ENCODE results near the gene DNAJC8.

DNAJC8 gene

GRCh38 chr1:28239004-28239403 is 6.2 kb upstream of the DNAJC8 start:
- CTCF ChIA-PET, result interaction anchor here (0.6 to 2.9 kb wide), 4 partner anchors 8 to 278 kb away, joined by 3 to 14 read pairs (median 4); no protein-coding TSS in a partner anchor
- POLR2A ChIA-PET, result no interaction called here

GRCh38 chr1:28236656-28237322 is 4.0 kb upstream of the DNAJC8 start:
- CTCF ChIA-PET, result interaction anchor here (0.7 to 2.9 kb wide), 4 partner anchors 9 to 640 kb away, joined by 3 to 14 read pairs (median 6); no protein-coding TSS in a partner anchor
- H3K4me3 ChIP-seq (ENCODE audit: low read depth, low read length), result peak overlapping the region; percentile 77
- H3K36me3 ChIP-seq (ENCODE audit: control insufficient read depth in 2 of 2, insufficient read depth in 1 of 2, low read length in 2 of 2), result peaks cover 0 to 28% of the 10 kb centered on the region in 2 experiments; a peak in 1 of 3 replicates
- 0 out of 2 replicates have a peak, but pooled peaks cover 3% of the 10 kb centered on the region for H3K4me1 ChIP-seq (ENCODE audit: control insufficient read depth, insufficient read depth, low read length)
- no peaks in the 10 kb centered on the region for H3K9me3 ChIP-seq (ENCODE audit: control insufficient read depth, insufficient read depth, low read depth, low read length)
- TF ChIP-seq ZNF239 (tag by site-specific recombination; IDR thresholded peaks at IDR 0.05) (no peak), ZNF449 (tag by site-specific recombination; IDR thresholded peaks at IDR 0.05) (peak; percentile 96), PRDM10 (tag by site-specific recombination; IDR thresholded peaks at IDR 0.05) (peak; percentile 87), ZNF398 (tag by site-specific recombination; IDR thresholded peaks at IDR 0.05) (no peak), KLF16 (tag by site-specific recombination; IDR thresholded peaks at IDR 0.05) (0 out of 2 replicates have a peak, but pooled peaks have one; percentile 1), PRDM4 (tag by site-specific recombination; IDR thresholded peaks at IDR 0.05) (peak; percentile 79), ATF2 (tag by site-specific recombination; IDR thresholded peaks at IDR 0.05; ENCODE audit: low read depth) (no peak), ZSCAN16 (tag by site-specific recombination; IDR thresholded peaks at IDR 0.05) (no peak), ZNF600 (tag by site-specific recombination; IDR thresholded peaks at IDR 0.05) (peak; percentile 36; the same call in 1 of the 2 replicates), ZNF302 (tag by site-specific recombination; IDR thresholded peaks at IDR 0.05; ENCODE audit: low read depth) (no peak), SCRT2 (tag by site-specific recombination; IDR thresholded peaks at IDR 0.05) (peak; percentile 86), ZNF10 (tag by site-specific recombination; IDR thresholded peaks at IDR 0.05) (peak; percentile 72; the same call in 1 of the 2 replicates), ZNF76 (tag by site-specific recombination; IDR thresholded peaks at IDR 0.05; ENCODE audit: borderline replicate concordance, low read depth) (0 out of 2 replicates have a peak, but pooled peaks have one; percentile 11), SCRT1 (tag by site-specific recombination; IDR thresholded peaks at IDR 0.05; ENCODE audit: borderline replicate concordance) (peak; percentile 84)
- POLR2A ChIA-PET, result interaction anchor here (0.5 to 1.5 kb wide), 10 partner anchors 9 to 406 kb away, joined by 3 to 23 read pairs (median 4); partner anchors contain the start of genes MED18, PPP1R8 and SESN2
- peak overlapping the region; percentile 48; the same call in 1 of the 2 replicates for H3K27ac ChIP-seq (ENCODE audit: extremely low read depth, low read depth, low read length)

More at GRCh38 chr1:28239004-28239403, 6.2 kb upstream of the DNAJC8 start:
- no peaks in the 10 kb centered on the region for H3K9me3 ChIP-seq (ENCODE audit: control insufficient read depth, insufficient read depth, low read depth, low read length)
- no peak overlapping the region for H3K4me3 ChIP-seq (ENCODE audit: low read depth, low read length)
- H3K4me1 ChIP-seq (ENCODE audit: control insufficient read depth, insufficient read depth, low read length), result 0 out of 2 replicates have a peak, but pooled peaks cover 3% of the 10 kb centered on the region
- no peak for TF ChIP-seq ZNF398 (tag by site-specific recombination; IDR thresholded peaks at IDR 0.05)
- H3K36me3 ChIP-seq (ENCODE audit: control insufficient read depth in 2 of 2, insufficient read depth in 1 of 2, low read length in 2 of 2), result peaks cover 0 to 37% of the 10 kb centered on the region in 2 experiments; a peak in 1 of 3 replicates
- no peak overlapping the region for H3K27ac ChIP-seq (ENCODE audit: extremely low read depth, low read depth, low read length)
